ENCODE results near the gene MBD5.

GRCh38 chr2:148402786-148403185, 381.9 kb downstream of the MBD5 start:
- TF ChIP-seq POLR2A (IDR thresholded peaks at IDR 0.05) (no peak), CTCF (IDR thresholded peaks at IDR 0.05) (no peak), POLR2AphosphoS5 (IDR thresholded peaks at IDR 0.05) (no peak)
